Mucosa of stomach (tissue), 1 donor: ENCODE data around the gene AIFM1.

Source experiments
- H3K27me3 ChIP-seq: one replicate; pipeline ENCODE4 v1.7.0; 2013; ENCODE audit warnings: mild to moderate bottlenecking, low read length; ENCODE audit not compliant: control insufficient read depth, insufficient read depth
- H3K36me3 ChIP-seq: one replicate; pipeline ENCODE4 v1.7.0; 2013; ENCODE audit warnings: low read length; ENCODE audit not compliant: control insufficient read depth, insufficient read depth
- H3K4me1 ChIP-seq: one replicate; pipeline ENCODE4 v1.7.0; 2013; ENCODE audit warnings: mild to moderate bottlenecking, low read length; ENCODE audit not compliant: control insufficient read depth, insufficient read depth
- H3K4me3 ChIP-seq: one replicate; pipeline ENCODE4 v1.7.0; 2013; ENCODE audit warnings: low read length
- H3K9ac ChIP-seq: one replicate; pipeline ENCODE4 v1.7.0; 2013; ENCODE audit warnings: mild to moderate bottlenecking, low read length, moderate library complexity
- H3K9me3 ChIP-seq: one replicate; pipeline ENCODE4 v1.7.0; 2013; ENCODE audit warnings: mild to moderate bottlenecking, low read length, moderate library complexity; ENCODE audit not compliant: control insufficient read depth
- donor health status: Pancreatic carcinoma.

AIFM1 gene

DNA sequence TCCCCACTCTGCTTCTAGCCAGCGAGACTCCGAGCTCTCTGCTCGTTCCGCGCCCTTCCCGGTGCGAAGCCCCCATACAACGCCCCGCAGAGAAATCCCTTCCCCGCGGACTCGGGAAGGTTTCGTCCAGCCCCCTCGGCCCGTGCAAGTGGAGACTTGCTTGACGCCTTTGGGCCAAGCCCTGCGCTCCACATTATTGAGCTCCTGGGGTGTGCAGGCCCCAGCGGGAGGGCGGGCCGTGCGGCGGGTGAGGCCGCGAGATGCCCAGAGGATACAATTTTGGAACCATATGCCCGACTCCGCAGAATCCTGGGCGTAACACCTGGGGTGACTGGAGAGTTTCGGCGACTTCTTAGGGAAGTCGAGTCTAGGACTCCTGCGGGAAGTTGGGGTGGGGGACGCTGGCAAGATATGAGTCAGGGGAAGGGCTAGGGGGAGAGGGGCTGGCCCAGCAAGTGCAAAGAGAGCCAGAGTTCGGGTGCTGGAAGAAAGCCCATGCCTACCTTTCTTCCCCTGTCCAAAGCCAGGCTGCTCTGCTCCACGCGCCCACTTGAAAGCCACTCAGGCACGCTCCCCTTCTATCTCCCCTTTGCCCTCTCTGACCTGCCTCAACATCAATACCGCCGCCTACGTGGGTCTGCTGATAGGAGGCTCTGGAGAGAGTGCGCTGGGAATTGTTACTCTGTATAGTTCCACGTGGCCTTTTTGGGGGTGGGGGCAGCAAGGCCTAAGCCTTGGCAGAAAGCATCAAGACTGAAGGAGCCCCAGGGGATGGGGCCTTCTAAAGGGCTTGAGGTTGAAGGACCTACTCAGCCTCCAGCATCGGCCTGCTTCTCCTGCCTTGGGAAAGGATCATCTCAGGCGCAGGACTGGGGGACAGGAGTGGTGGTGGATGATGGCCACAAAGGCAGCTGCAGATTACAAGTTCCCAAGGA lies 54.2 kb downstream of the AIFM1 start:
- Histone ChIP-seq H3K9me3 (no peaks in the 10 kb centered on the region), H3K27me3 (no peaks in the 10 kb centered on the region), H3K4me1 (peaks cover 19% of the 10 kb centered on the region), H3K9ac (peak overlapping the region; percentile 47), H3K4me3 (no peak overlapping the region), H3K36me3 (no peaks in the 10 kb centered on the region)

GRCh38 chrX:130110379-130111219 lies 55.0 kb downstream of the AIFM1 start, which contains the start of gene ELF4:
TSS of gene ELF4 (minus strand) at chrX:130110497. CDS start at chrX:130081330, 29,167 bp downstream.
- Histone ChIP-seq H3K9me3 (no peaks in the 10 kb centered on the region), H3K27me3 (no peaks in the 10 kb centered on the region), H3K9ac (peak within 1 kb of the TSS; percentile 88), H3K36me3 (no peaks in the 10 kb centered on the region), H3K4me1 (peaks cover 27% of the 10 kb centered on the region), H3K4me3 (peak within 1 kb of the TSS; percentile 60)

GRCh38 chrX:130109429-130110378 lies 55.9 kb downstream of the AIFM1 start:
- Histone ChIP-seq H3K9ac (peak overlapping the region; percentile 88), H3K4me1 (peaks cover 31% of the 10 kb centered on the region), H3K4me3 (peak overlapping the region; percentile 60), H3K9me3 (no peaks in the 10 kb centered on the region), H3K27me3 (no peaks in the 10 kb centered on the region), H3K36me3 (no peaks in the 10 kb centered on the region)

DNA sequence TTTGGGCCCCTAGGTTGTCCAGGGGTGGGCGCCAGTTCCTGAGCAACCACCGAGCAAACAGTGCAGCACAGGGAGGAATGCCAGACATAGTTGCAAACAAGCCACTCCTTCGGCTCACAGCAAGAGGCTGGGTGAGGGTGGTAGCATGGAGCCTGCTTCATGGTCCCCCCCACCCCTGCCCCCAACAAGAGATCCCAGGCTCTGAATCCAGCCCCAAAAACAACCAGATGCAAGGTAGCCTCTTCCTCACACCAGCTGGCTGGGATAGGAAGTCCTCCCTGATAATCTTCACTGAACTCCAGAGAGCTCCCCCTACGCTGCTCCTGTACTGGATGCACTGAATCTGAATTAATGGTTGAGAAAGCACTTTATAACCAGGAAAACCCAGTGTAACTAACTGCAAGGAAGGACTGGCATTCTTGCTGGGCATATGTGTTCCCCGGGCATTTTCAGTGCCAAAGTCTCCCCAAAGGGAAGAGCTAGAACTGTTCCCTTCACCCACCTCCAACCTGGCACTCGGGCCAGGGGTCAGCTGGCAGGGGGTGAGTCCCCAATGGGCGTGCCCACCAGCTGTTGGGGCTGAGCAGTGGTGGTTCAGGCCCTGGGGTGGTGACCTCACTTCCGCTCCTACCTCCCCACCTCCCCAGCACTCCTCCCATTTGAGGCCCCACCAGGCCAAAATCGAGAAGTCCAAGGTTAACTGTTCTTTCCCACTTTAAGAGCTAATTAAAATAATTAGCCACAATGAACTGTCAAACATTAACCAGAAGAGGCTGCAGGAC lies 56.8 kb downstream of the AIFM1 start:
- Histone ChIP-seq H3K36me3 (no peaks in the 10 kb centered on the region), H3K27me3 (no peaks in the 10 kb centered on the region), H3K9me3 (no peaks in the 10 kb centered on the region), H3K4me3 (peak overlapping the region; percentile 60), H3K9ac (peak overlapping the region; percentile 88), H3K4me1 (peaks cover 31% of the 10 kb centered on the region)

GRCh38 chrX:130106071-130106470 lies 59.6 kb downstream of the AIFM1 start:
- H3K36me3 ChIP-seq = no peaks in the 10 kb centered on the region
- H3K9ac ChIP-seq = no peak overlapping the region
- H3K4me1 ChIP-seq = peaks cover 24% of the 10 kb centered on the region
- no peak overlapping the region for H3K4me3 ChIP-seq
- no peaks in the 10 kb centered on the region for H3K27me3 ChIP-seq
- H3K9me3 ChIP-seq = no peaks in the 10 kb centered on the region

DNA sequence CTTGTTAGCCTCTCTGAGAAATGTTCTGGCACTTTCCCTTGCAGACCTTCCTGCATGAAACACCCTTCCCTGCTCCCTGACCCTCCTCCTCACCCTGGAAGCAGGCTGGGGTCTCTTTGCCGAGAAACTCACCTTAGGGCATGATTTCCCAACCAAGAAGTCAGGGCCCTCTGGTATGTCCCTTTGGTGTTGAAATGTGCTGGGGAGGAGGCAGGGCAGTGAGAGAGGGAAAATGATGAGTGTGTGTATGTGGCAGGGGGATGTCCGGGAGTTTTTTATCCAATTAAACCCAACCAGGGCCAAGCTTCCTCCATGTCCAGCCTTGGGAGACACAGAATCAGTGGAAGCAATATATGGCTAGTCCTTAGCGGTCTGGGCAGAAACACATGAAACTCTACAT lies 60.4 kb downstream of the AIFM1 start:
- no peaks in the 10 kb centered on the region for H3K36me3 ChIP-seq
- H3K9ac ChIP-seq = no peak overlapping the region
- no peaks in the 10 kb centered on the region for H3K27me3 ChIP-seq
- H3K4me1 ChIP-seq = peaks cover 30% of the 10 kb centered on the region
- no peaks in the 10 kb centered on the region for H3K9me3 ChIP-seq
- no peak overlapping the region for H3K4me3 ChIP-seq

DNA sequence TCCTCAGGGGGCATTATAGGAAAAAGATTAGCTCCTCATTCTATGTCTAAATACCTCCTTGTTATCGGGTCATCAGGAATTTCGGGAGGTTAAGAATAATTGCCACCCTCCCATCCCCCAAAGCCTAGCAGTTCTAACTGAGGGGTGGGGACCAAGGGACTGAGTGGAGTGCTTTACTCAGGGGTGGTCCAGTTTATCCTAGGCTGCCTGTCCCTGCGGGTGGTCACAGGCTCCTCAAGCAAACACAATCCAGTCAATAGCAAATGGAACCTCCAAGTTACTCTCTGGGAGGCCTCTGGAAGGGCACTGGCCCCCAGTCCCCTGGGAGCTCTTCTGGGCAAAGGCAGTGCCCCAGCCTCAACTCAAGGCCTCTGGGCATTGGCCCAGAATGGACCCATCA lies 62.0 kb downstream of the AIFM1 start:
- H3K4me1 ChIP-seq = peaks cover 41% of the 10 kb centered on the region
- no peak overlapping the region for H3K9ac ChIP-seq
- H3K27me3 ChIP-seq = no peaks in the 10 kb centered on the region
- no peak overlapping the region for H3K4me3 ChIP-seq
- H3K36me3 ChIP-seq = no peaks in the 10 kb centered on the region
- no peaks in the 10 kb centered on the region for H3K9me3 ChIP-seq

DNA sequence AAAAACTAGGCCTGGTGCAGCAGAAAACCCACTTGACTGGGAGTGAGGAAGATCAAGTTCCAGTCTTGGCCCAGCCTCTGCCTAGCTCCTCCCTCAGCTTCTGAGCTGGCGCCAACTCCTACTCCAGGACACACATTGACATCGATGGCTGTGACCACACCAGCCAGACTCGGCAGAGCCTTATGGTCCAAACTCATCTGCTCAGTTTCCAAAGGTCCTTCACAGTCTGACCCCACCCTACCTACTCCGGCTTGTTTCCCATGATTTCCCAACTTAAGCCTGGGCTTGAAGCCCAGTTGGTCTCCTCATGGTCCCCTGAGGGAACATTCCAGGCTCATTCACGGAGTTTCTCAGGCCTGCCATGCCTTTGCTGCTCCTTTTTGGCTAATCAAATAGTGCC lies 65.5 kb downstream of the AIFM1 start:
- Histone ChIP-seq H3K9me3 (no peaks in the 10 kb centered on the region), H3K27me3 (no peaks in the 10 kb centered on the region), H3K4me3 (no peak overlapping the region), H3K36me3 (no peaks in the 10 kb centered on the region), H3K9ac (no peak overlapping the region), H3K4me1 (peaks cover 43% of the 10 kb centered on the region)

DNA sequence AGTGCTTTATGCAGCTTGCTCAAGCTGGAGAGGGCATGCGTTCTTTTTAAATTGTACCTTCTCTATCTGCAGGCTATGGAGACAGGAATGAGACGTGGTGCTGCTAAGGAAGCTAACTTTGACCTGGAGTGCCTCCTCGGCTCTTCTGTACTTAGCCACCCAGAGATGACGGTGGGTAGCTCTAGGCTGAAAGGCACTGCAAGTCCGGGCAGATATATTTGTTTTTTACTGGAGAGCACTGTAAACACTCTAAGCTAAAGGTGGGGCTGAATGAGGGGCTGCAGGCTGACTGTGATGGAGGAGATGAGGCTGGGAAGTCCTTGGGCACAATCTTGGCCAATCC lies 67.5 kb downstream of the AIFM1 start:
- Histone ChIP-seq H3K9me3 (no peaks in the 10 kb centered on the region), H3K4me3 (no peak overlapping the region), H3K9ac (peak overlapping the region; percentile 53), H3K4me1 (peaks cover 55% of the 10 kb centered on the region), H3K36me3 (no peaks in the 10 kb centered on the region), H3K27me3 (no peaks in the 10 kb centered on the region)

DNA sequence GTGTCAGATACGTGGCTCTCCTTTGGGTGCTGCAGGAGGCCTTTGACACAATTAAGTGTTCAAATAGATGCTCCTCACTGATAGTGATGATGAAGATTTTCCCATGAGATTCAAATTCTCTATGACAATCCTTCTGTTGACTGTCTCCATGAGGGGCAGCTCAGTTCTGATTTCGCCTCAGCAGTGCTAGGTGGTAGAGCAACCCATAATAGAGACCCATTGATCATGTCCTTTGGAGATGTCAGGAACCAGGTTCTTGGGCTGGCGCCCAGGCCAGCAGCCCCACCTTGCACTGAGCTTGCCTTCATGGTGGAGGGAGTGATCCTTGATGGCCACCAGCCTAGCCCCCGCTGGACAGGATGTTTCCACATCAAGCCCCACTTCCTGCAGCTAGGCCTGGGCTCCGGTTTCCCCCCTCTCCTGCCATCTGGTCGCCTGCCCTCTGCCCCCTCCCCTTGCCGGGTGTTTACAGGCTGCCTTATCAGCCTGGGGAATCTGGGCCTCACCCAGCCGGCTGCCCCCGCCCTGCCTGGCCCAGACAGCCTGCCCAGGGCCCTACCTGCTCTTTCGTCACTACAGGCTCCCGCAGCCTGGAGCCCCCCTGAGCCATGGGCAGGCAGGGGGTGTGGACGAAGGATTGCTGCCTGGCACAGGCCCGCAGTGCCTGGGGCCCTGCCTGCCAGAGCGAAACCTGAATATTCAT lies 68.0 kb downstream of the AIFM1 start:
- no peaks in the 10 kb centered on the region for H3K36me3 ChIP-seq
- no peaks in the 10 kb centered on the region for H3K9me3 ChIP-seq
- H3K9ac ChIP-seq = peak overlapping the region; percentile 53
- H3K4me1 ChIP-seq = peaks cover 59% of the 10 kb centered on the region
- H3K4me3 ChIP-seq = no peak overlapping the region
- no peaks in the 10 kb centered on the region for H3K27me3 ChIP-seq
